ENCODE data around the gene SEMA7A.

DNA sequence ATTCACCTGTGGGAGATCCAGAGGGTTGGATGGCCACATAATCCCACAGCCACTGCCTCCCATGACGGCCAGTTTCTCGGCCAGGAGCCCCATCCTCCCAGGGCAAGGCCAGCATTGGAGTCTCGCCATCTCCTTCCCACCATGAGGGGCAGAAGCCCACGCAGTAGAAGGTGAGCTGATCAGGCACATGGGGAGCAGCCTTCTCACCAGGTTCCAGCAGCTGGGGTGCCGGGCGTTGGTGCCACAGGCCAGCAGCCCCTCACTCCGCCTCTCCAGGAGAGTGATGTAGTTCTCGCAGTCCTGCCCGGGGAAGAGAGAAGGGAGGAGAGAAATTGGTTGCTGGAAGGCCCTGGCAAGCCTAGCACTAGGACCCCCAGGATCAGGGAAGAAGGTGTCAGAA is 16.1 kb downstream of the SEMA7A start:
- TF ChIP-seq EZH2 (IDR thresholded peaks at IDR 0.05; ENCODE audit: borderline replicate concordance, low read depth, low read length, poor library complexity, severe bottlenecking): no peak
- TF ChIP-seq, protein P1, sequence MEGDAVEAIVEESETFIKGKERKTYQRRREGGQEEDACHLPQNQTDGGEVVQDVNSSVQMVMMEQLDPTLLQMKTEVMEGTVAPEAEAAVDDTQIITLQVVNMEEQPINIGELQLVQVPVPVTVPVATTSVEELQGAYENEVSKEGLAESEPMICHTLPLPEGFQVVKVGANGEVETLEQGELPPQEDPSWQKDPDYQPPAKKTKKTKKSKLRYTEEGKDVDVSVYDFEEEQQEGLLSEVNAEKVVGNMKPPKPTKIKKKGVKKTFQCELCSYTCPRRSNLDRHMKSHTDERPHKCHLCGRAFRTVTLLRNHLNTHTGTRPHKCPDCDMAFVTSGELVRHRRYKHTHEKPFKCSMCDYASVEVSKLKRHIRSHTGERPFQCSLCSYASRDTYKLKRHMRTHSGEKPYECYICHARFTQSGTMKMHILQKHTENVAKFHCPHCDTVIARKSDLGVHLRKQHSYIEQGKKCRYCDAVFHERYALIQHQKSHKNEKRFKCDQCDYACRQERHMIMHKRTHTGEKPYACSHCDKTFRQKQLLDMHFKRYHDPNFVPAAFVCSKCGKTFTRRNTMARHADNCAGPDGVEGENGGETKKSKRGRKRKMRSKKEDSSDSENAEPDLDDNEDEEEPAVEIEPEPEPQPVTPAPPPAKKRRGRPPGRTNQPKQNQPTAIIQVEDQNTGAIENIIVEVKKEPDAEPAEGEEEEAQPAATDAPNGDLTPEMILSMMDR (conservative IDR thresholded peaks at IDR 0.05; ENCODE audit: low read depth, low read length): no peak

Data from A673 (cell line).